Fibroblast of villous mesenchyme (primary cell): ENCODE results near the gene KCNJ8. TPM values are rescaled to one million over a fixed set of nuclear protein-coding genes. Genes with fewer than 3 reads are reported as not detected.

Source experiments
- DNase-seq: peaks from one replicate; pipeline ENCODE4 v3.0.0-alpha.2; 2010; ENCODE audit warnings: low read depth
- H3K4me3 ChIP-seq: 2 replicates; pipeline ENCODE4 v1.5.1; 2011; ENCODE audit warnings: low read depth, mild to moderate bottlenecking, low read length
- total RNA-seq: library from RNA; depleted of rRNA; stranded (reverse); fragments of >200 nt; gene quantifications from 2 replicates; pipeline ENCODE4 v1.2.3, GENCODE V29; 2012
- TF ChIP-seq, protein P1 (sequence below): IDR thresholded peaks from 2 replicates; pipeline ENCODE4 v1.5.1; 2012; ENCODE audit warnings: low read depth, mild to moderate bottlenecking, low read length; ENCODE audit not compliant: insufficient read depth

Gene KCNJ8
- total RNA-seq, 1 donor = 19.4 TPM

GRCh38 chr12:21757735-21758134 is 16.8 kb downstream of the KCNJ8 start:
- TF ChIP-seq, protein P1, sequence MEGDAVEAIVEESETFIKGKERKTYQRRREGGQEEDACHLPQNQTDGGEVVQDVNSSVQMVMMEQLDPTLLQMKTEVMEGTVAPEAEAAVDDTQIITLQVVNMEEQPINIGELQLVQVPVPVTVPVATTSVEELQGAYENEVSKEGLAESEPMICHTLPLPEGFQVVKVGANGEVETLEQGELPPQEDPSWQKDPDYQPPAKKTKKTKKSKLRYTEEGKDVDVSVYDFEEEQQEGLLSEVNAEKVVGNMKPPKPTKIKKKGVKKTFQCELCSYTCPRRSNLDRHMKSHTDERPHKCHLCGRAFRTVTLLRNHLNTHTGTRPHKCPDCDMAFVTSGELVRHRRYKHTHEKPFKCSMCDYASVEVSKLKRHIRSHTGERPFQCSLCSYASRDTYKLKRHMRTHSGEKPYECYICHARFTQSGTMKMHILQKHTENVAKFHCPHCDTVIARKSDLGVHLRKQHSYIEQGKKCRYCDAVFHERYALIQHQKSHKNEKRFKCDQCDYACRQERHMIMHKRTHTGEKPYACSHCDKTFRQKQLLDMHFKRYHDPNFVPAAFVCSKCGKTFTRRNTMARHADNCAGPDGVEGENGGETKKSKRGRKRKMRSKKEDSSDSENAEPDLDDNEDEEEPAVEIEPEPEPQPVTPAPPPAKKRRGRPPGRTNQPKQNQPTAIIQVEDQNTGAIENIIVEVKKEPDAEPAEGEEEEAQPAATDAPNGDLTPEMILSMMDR = no peak
- DNase-seq = no peak
- H3K4me3 ChIP-seq = no peak overlapping the region

- DNase-seq = no peak
- TF ChIP-seq, protein P1 = no peak
- H3K4me3 ChIP-seq = no peak overlapping the region
These were observed 17.8 kb downstream of the KCNJ8 start for GRCh38 chr12:21756699-21757098.

DNA sequence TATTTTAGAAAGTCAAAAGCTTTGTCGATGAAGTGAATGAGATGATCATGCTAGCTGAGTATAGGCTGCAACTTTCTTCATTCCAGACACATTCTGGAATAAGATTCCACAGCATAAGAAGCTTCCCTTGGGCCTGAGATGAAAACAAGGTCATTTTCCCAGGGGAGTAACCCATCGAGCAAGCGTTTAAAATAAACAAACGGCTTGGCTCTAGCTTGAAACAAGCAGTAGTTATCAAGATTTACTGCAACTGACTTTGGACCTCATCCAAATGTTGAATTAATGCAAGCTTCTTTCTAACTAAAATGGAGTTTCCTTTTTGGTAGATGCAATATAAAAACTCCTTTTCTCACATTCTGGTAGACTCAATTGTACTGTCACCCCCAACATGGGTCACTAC is 23.0 kb downstream of the KCNJ8 start:
- TF ChIP-seq, protein P1 = no peak
- no peak overlapping the region for H3K4me3 ChIP-seq
- DNase-seq = peak; percentile 87

DNA sequence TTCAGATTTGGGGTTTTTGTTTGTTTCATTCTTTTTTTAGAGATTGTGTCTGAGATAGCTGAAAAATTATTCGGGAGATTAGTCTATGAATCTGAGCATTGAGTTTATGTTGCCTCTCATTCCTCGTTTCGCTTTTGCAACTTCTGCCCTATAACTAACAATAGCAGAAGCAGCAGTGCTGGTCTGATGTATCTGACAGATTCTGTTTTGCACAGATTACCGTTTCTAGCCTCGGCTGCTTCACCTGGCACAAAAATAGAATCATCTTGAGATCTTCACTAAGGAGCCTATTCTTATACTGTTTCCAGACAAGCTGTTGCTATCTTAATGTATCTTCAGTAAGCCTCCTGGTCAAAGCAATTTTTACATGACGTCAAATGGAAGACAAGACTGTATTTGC is 29.2 kb downstream of the KCNJ8 start:
- H3K4me3 ChIP-seq = no peak overlapping the region
- TF ChIP-seq, protein P1 = no peak
- DNase-seq = no peak

- peak; percentile 28 for DNase-seq
- TF ChIP-seq, protein P1 = no peak
- H3K4me3 ChIP-seq = no peak overlapping the region
These were observed 43.4 kb downstream of the KCNJ8 start for GRCh38 chr12:21731144-21731543.

DNA sequence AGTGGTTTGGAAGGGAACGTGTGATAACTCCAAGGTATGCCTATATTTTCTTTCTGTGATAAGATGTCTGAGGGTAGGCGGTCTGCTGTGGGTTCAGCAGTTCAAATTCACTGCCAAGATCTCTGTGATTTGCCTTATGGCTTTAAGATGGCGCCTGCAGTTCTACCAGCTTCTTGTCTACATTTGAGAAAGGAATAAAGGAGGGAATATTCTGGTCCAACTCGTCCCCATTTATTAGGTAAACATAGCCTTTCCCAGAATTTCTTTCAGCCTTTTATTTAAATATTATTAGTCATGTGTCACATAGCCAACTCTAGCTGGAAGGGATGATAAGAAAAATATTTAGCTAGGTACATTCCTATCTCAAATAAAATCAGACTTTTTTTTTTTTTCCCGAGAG is 48.8 kb downstream of the KCNJ8 start:
- no peak overlapping the region for H3K4me3 ChIP-seq
- TF ChIP-seq, protein P1 = no peak
- DNase-seq = no peak

DNA sequence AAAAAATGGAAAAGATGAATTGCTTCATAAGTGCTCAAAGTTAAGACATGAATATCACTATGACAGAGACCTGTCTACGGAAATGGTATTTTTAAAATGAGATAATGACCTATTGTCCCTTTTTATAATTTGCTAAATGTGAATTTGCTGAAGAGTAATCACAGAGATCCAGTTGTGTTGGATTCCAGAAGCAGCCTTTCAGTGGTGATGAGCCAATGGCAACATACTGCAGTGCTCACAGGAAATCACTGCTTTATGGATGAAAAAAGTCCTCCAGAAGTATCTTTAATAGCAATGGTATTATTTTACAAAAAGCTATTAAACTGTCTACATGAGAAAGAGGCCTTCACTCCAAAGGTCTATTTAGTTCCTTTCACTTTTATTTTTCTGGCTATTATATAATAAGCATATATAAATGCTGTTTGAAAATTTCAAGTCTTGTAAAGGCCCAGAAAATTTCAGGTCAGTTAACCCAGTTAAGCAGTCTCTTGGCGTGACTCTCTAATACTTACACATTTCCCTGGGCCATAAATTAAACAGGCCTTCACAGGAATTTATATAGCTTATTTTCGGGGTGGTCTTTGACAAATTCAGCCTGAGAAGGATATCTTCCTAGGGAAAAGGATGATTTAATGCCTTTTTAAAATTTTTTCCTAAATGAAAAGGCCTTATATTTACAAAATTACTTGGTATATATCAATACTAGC is 55.4 kb downstream of the KCNJ8 start:
- no peak for DNase-seq
- no peak overlapping the region for H3K4me3 ChIP-seq
- TF ChIP-seq, protein P1 = no peak
